NK-92 (cell line): ENCODE results near the gene SPATA31D1.
"Not testable (repeated sequence)": the region's sequence is repeated elsewhere in the genome, so short reads cannot be mapped to it uniquely, and the experiment has no call there.

Experiments used
- DNase-seq: peaks from one replicate; lab custom pipeline; 2025; ENCODE audit not compliant: unreplicated experiment; lab: John Stamatoyannopoulos, UW

The SPATA31D1 gene

DNA sequence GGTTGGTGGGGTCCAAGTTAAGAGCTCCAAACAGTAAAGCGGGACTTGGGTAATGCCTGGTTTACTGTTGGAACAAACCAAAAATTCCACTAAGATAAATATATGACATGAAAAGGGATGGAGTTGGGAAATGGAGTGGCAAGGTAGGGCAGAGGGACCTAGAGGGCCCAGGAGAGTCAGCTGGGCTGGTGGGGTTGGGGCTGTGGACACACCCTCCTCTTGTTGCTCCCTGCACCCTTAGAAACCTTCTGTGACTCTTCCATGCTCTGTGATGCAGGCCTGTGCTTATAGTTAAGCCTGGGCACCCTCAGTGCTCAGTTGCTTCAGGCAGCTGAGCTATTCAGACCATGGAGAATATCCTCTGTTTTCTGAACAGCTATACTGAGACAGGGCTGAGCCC lies at the start of gene SPATA31D1:
SPATA31D1 (plus strand) TSS at position 301 of the 400 bp plus-strand sequence; CDS start at position 348, 47 bp downstream.
- not testable (repeated sequence) for DNase-seq

DNA sequence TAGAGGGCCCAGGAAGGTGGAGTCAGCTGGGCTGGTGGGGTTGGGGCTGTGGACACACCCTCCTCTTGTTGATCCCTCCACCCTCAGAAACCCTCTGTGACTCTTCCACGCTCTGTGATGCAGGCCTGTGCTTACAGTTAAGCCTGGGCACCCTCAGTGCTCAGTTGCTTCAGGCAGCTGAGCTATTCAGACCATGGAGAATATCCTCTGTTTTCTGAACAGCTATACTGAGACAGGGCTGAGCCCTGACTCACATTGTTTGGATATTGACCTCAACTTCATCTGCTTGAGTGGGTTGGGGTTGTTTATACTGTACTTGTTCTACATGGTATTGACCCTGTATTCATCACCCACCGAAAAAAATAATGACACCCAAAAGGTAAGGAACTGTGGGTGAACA lies 45.2 kb upstream of the SPATA31D1 start, which contains the start of gene SPATA31D3:
SPATA31D3 (plus strand) TSS at position 108 of the 400 bp plus-strand sequence; CDS start at position 194, 86 bp downstream.
- DNase-seq: not testable (repeated sequence)

DNA sequence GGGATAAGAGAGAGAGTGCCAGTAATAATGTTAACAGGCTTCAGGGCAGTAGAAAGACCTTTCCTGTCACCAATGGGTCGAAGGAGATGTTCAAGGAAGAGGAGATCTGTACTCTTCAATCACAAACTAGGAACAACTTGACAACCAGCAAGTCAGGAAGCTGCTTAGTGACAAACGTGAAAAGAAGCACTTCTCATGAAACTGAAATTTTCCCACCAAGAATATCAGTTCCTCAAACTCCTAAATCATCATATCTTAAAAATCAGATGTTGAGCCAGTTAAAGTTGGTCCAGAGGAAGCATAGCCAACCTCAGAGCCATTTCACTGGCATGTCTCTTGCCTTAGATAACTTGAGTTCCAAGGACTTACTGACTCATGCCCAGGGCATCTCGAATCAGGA lies 39.9 kb upstream of the SPATA31D1 start:
- not testable (repeated sequence) for DNase-seq

DNA sequence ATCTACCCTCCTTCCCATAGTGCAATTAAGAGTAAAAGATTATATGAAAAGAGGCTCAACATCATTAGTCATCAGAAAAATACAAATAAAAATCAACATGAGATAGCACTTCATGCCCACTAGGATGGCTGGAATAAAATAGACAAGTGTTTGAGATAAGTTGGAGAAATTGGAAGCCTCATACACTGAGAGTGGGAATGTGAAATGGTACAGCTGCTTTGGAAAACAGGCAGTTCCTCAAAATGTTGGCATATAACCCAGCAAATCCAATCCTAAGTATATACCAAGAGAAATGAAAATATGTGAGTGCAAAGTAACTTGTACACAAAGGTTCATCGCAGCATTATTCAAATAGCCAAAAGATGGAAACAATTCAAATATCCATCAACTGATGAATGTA lies 35.5 kb upstream of the SPATA31D1 start:
- DNase-seq: no peak

DNA sequence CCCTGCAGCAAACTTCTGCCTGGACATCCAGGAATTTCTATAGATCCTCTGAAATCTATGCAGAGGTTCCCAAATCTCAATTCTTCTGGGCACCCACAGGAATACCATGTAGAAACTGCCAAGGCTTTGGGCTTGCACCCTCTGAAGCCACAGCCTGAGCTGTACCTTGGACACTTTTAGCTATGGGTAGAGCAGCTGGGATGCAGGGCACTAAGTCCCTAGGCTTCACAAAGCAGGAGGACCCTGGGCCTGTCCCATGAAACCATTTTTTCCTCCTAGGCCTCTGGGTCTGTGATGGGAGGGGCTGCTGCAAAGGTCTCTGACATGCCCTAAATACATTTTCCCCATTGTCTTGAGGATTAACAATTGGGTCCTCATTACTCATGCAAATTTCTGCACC lies 32.9 kb upstream of the SPATA31D1 start:
- no peak for DNase-seq

DNA sequence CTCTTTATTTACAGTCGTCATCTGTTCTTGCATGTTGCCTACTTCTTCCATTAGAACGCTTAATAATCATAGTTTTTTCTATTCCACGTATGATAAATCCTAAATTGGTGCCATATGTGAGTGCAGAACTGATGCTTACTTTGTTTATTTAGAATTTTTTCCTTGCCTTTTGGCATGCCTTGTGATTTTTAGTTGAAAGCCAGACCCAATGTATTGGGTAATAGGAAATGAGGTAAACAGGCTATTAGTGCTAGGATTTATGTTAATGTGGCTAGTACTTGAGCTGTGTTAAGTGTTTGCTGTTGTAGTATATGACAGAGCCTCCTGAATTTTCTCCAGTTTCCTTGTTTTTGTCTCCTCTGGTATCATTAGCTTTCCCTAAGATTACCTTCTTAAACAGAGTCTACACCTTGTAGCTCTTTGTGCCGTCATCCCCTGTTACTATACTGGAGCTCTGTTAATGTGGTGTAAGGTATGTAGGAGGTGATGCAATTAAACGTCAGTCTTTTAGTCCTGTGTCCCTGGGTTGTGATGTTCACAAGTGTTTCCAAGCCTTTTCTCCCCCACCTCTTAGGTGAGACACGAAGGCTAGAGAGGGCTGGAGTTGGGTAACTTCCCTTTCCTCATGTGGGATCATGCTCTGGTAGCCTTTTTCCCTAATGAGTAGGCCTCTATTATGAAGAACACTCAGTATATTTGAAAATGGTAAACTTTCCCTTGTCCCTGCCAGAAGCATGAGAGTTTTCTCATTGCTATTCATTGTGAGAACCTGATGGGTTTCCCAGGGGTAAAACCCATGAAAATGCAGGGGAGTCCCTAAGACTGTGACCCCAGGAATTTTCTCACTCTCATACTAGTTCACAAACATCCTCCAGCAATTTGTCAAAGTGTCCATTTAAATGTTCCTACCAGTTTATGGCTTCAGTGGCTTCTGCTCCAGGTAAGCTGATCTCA lies 24.1 kb upstream of the SPATA31D1 start:
- no peak for DNase-seq

DNA sequence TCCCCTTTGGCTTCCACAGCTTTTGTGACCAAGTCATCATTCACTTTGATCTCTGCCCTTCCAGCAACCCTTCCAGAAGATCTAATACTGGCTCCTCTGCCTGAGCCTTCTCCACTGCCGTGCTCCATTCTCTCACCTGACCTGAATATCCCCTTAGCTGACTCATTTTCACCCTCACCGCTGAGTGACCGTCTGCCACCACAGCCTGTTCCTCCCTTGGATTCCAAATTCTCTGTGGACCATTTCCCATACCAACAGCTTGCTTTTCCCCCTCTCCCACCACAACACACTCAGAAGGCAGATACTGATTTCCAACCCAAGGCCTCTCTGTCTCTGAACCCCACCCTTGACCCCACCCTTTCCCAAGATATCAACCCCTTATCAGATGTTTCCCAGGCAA lies 20.5 kb upstream of the SPATA31D1 start:
- no peak for DNase-seq

DNA sequence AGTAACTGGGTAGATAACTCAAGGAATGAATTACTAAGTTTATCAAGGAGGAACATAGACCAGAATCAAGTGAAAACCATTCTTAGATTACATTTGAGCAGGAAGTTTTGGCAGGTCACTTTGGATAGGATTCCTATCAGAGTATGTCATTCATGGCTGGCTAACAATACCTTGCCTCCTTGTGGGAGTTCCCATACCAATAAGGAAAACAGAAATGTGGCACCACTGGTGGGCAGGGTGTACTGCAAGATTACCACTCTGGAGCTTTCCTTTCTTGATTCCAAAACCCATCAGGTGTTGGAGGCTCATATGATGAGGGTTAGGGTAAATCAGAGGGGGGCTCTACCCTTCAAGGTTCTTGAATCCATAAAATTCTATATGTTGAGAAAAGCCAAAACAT lies 18.6 kb upstream of the SPATA31D1 start:
- DNase-seq: no peak

DNA sequence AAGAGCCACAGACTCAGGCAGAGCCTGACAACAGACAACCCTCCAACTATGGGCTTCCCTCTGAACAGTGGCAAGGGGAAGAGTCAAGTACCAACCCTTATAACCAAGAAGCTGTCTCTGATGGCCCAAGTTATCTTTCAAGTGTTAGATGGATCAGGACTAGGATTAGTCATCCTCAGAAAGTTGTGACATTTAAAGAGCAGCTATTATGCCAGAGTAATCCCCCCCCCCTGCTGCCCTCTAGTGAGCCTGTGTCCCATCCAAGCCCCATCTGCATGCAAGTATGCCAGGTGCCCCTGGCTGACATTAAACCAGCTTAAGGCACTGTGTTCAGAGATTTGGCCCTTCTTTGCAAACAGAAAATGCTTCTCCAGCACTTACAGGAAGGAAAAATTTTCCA lies 16.8 kb upstream of the SPATA31D1 start:
- no peak for DNase-seq

DNA sequence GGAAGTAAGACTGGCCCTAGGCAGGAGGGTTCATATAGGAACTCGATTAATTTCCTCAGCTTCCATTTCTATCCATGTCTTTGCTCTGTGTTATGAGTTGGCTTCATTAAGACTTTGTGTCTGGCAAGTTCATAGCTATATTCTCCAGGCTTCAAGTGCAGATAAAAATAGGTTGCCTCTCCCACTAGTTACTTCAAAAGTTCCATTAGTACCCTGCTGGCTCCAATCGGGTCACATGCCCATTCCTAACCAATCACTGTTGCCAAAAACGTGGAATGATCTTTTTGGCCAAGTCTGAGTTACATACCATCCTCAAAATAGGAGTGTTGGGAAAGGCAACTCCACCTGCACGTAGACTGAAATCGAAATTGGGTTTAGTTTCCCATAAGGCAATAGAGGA lies 13.8 kb upstream of the SPATA31D1 start:
- no peak for DNase-seq

DNA sequence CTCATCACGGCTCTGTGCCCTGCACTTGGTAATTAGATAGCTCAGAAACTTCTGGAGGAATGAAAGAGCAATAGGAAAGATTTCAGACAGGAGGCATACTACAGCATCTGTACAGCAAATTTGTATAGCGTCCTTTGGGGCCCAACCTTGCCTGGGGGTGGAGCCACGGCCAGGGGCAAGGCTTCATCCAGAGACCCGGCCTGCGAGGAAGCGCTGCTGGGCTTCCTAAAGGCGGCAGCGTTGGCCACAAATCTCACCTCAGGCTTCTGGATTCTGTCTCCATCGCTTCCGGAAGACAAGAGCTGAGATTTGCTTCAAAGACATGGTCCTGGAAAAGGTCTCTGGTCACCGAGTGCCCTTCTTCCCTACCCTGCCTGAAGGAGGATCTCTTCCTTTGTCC lies 12.2 kb upstream of the SPATA31D1 start:
- DNase-seq: no peak

DNA sequence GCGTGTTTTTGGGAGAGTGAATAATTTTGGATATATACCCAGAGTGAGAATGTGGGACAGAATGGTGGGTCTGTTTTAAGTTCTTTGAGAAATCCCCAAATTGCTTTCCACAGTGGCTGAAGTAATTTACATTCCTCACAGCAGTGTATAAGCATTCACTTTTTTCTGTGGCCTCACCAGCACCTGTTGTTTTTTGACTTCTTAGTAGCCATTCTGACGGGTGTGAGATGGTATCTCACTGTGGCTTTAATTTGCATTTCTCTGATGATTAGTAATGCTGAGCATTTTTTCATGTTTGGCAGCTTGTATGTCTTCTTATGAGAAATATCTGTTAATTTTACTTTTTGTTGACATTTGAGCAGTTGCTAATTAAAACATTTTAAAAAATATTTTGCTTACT lies 9.4 kb upstream of the SPATA31D1 start:
- DNase-seq: no peak

DNA sequence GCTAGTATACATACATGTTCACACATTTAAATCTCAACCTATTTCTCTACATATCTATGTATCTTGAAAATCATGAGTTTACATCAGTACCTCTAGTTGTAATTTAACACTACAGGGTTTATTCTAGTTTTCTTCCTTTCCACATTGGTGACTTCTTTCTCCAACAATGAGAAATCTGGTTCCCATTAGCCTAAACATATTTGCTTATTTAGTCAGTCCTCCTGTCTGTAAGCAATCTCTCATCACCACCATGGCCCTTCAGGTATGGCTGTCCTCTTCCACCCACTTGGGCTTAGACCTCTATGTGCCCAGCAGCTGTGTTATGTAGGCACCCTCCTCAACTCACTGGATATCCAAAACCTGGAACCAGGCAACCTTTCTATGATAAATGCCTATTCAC lies 8.0 kb upstream of the SPATA31D1 start:
- DNase-seq: no peak

DNA sequence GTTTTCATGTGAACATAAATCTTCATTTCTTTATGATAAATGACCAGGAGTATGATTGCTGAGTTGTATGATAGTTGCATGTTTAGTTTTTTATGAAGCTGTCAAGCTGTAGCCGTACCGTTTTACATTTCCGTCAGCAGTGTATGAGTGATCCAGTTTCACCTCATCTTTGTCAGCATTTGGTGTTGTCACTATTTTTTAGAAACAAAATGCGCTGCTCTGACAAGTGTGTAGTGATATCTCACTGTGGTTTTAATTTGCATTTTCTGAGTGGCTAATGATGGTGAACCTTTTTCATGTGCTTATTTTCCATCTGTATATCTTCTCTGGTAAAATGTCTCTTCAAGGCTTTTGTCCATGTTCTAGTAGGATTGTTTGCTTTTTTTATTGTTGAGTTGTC lies 6.7 kb upstream of the SPATA31D1 start:
- no peak for DNase-seq

DNA sequence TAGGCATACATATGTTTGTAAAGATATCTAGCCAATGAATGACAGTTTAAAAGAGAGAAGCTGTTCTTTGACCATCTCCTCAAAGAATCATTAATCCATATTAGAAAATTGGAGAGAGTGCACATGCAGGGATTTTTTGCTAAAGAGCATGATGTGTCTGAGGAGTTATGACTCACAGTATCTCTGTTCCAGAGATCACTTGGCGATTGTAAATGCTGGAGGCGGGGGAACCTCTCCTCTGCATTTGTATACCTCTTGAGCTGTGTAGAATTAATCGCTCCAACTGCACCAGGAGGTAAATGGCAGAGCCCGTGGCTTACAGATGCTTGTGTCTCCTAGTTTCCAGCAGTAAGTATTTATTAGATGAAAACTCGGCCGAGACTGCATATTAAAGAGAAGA lies 3.6 kb upstream of the SPATA31D1 start:
- DNase-seq: no peak

DNA sequence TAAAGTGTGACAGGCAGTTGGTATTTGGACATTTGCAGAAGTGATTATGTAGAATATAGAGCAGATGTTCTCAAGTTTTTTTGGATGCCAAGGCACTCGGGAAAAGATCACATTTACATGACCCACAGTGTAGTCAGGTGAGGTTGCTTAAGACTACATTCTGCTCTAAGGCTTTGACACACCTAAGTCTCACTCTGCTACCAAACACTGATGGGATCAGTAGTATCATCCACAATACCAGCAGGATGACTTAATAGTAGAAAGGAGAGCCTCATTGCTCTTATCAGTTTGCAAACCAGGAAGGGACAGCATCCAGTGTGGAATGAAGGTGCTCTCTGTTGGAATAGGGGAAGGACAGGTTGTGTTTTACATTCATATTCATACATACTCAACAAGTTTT lies 2.5 kb upstream of the SPATA31D1 start:
- DNase-seq: no peak

DNA sequence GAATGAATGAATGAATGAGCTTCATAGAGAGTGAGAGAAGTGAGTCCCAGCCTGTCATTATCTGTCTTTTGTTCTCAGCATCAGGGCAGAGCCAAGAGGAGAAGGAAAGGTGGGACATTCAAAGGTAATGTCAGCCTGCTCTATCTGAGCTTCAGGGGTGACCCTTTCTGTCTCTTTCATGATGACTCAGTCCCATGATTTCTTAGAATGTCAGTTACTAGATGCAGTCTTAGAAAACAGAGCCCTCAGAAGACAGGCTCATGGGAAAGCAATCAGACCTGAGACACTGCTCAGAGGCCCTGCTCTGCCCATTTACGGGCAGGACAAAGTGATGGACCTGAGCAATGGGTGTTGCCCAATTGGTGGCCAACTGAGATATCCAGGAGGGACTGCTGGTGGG lies 1.1 kb downstream of the SPATA31D1 start:
- no peak for DNase-seq

DNA sequence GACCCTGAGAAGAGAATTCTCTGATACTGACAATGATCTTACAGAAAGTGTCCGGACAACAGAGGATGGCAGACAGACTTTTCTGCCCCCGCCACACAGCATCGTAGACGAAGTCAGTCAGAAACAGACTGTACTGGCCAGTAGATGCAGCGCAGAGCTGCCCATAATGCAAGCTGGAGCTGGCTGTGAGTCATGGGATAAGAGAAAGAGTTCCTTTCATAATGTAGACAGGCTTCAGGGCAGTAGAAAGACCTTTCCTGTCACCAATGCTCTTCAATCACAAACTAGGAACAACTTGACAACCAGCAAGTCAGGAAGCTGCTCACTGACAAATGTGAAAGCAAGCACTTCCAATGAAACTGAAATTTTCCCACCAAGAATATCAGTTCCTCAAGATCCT lies 5.1 kb downstream of the SPATA31D1 start:
- no peak for DNase-seq

DNA sequence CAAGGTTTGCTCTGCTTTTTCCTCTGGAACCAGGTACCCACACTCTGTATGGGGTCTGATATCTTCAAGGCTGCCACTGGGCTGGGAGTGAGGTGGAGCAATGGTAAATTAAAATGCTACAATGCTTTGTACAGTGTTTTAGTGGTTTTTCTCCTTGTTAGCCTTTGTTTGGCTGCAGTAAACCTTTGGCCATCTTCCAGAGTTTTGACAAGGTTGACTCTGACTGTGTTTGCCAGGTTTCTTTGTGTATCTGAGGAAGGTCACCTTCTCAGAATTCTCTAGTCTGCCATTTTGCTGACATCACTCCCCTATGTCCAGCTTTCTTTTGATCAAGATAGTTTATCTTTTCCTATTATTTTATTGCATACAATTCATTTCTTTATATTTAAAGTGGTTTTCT lies 11.2 kb downstream of the SPATA31D1 start:
- no peak for DNase-seq

DNA sequence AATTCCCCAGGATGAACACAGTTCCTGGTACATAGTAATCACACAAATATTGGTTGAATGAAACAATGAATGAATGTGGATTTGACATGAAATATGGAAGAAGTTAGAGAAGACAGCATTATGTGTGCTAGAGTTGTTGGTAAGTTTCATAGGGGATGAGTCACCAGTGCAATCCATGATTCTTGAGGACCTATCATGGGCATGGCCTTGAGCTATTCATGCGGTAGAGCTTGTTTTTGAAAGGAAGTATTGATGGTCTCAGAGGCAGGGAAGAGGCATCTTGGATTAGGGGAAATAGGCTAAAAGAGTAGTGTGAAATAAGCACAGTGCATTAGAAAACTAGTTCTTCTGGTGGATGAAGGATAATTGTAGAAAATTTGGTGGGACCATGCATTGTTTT lies 22.1 kb downstream of the SPATA31D1 start:
- DNase-seq: no peak

DNA sequence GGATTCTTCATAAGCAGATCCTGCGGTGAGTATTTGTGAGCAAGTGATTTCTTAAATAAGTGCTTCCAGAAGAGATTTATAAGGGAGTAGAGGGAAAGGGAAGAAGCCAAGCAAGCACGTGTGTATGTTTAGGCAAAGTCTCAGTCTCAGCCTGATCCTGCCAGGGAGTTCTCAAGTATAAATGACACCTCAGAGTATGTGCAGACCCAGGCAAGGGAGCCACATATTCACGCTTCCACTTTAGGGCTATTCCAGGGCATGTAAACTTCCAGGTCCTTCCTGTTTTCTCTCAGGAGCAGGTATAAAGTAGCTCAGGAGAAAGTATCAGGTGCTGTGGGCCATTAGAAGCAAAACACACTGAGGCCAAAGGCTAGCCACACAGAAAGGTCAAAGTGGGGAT lies 22.6 kb downstream of the SPATA31D1 start:
- DNase-seq: no peak

DNA sequence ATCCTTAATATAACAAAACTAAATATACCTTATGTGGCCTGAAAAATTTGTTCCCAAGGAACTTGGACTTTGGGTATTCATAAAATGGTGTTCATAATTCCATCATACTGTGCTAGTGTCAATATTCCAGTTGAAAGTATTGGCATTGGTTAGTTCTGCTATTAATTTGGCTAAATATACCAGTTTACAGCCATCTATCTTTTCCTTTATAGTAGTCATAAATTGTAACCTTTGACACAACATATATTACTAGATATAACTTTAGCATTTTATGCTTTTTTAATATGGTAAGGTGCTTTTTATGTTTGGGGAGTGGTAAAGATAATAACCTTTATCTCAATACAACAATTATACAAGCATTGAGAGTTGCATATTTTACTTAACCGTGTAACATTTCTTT lies 23.7 kb downstream of the SPATA31D1 start:
- DNase-seq: no peak

DNA sequence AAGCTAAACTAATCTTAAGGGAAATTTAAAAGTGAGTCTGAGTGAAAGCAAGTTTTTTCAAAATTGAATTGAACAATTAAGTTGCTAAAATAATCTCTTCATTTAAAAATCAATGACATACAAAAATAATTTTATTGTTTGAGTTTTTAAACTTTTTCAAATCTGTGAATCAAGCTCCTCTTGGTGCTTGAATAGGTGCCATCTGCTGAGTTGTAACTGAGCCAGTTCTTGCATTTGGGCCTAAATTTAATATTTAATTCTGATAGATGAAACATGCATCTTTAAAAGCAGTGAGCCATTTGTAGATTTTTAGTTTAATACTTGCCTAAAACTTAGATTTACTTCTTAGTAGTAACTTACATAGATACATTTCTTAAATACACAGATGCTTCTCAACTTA lies 31.8 kb downstream of the SPATA31D1 start:
- DNase-seq: no peak
